ENCODE results near the gene WASL.

DNA sequence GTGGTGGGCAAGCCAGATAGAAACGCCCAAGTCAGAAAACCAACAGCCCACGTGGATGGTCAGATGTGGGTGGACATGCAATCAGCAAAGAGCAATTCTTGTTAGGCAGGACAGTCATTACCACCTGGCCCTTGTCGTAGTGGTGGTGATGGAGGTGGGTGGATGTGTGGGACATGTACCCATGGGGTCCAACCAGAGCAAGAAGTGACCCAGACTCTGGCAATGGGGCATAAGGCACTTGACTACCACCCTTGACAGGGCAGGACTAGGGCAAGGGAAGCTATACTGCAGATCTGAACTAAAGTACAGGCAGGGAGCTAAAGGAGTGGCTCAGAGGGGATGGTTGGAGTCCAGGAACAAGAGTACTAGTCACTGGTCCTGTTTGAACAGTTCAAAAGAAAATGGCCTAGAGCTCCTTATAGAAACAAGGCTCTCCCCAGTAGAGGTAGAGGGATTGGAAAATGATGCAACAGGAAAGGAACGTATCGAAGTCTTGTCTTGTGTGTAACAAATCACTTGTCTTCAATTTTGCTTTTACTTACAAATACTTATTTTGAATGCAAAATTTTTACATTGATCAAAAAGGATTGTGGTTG is 75.6 kb downstream of the WASL start:
- TF ChIP-seq EP300 (IDR thresholded peaks at IDR 0.05) (no peak), CTCF (IDR thresholded peaks at IDR 0.05) (no peak), POLR2A (IDR thresholded peaks at IDR 0.05) (no peak)

All from tibial nerve (tissue), 4 donors.